IMR-90 (cell line): Measurements from ENCODE around the gene HBEGF. TPM values are rescaled to one million over a fixed set of nuclear protein-coding genes. Genes with fewer than 3 reads are reported as not detected.

ENCODE experiments used
- ATAC-seq: fragments of 200-7000 bp; cut with Tn5 transposase; 2 replicates; pipeline ENCODE4 v1.9.1; 2020; ENCODE audit warnings: low read depth, mild to moderate bottlenecking, moderate library complexity
- BruUV-seq: library from RNA; stranded (reverse); fragments of 400-500 nt; replicated peaks from 2 replicates; lab custom pipeline; 2021; lab: Mats Ljungman, UMichigan
- CTCF ChIA-PET: fragments of 300-600 bp; formaldehyde crosslinking; extraction: SDS; loops from one replicate; lab custom pipeline; 2021; ENCODE audit warnings: antibody characterized with exemption; lab: Yijun Ruan, JAX
- POLR2A ChIA-PET: fragments of 300-600 bp; sonication (Branson Sonifier 250); formaldehyde crosslinking; loops from one replicate; lab custom pipeline; 2022; ENCODE audit warnings: antibody characterized with exemption; ENCODE audit not compliant: unreplicated experiment; lab: Charles Lee
- DNase-seq: peaks from one replicate; pipeline ENCODE4 v3.0.0; 2013
- H2AFZ ChIP-seq: replicated peaks from 2 replicates; pipeline ENCODE3; 2013; ENCODE audit warnings: low read length, mild to moderate bottlenecking; ENCODE audit not compliant: poor library complexity
- H2AK5ac ChIP-seq: 2 replicates; pipeline ENCODE4 v1.6.1; 2013; ENCODE audit warnings: low read depth, low read length, inconsistent platforms
- H2AK9ac ChIP-seq: replicated peaks from 2 replicates; pipeline ENCODE3; 2013; ENCODE audit warnings: mild to moderate bottlenecking, low read depth, low read length, moderate library complexity; ENCODE audit not compliant: poor library complexity
- H2BK120ac ChIP-seq: 2 replicates; pipeline ENCODE4 v1.6.1; 2013; ENCODE audit warnings: low read depth, low read length, inconsistent platforms
- H2BK15ac ChIP-seq: 3 replicates; pipeline ENCODE4 v1.6.1; 2013; ENCODE audit warnings: low read depth, low read length, inconsistent platforms
- H2BK20ac ChIP-seq: 2 replicates; pipeline ENCODE4 v1.6.1; 2013; ENCODE audit warnings: low read depth, mild to moderate bottlenecking, inconsistent platforms, low read length, moderate library complexity
- H2BK5ac ChIP-seq: 2 replicates; pipeline ENCODE4 v1.6.1; 2013; ENCODE audit warnings: mild to moderate bottlenecking, low read depth, low read length, inconsistent platforms; ENCODE audit not compliant: poor library complexity, severe bottlenecking
- H3K14ac ChIP-seq: replicated peaks from 2 replicates; pipeline ENCODE4 v1.6.1; 2013; ENCODE audit warnings: low read depth, low read length, inconsistent platforms
- H3K18ac ChIP-seq: 2 replicates; pipeline ENCODE4 v1.6.1; 2013; ENCODE audit warnings: low read depth, low read length, control low read depth
- H3K23ac ChIP-seq: 2 replicates; pipeline ENCODE4 v1.6.1; 2013; ENCODE audit warnings: low read depth, low read length, inconsistent platforms
- H3K27ac ChIP-seq: 2 replicates; pipeline ENCODE4 v1.5.1; 2013; ENCODE audit warnings: mild to moderate bottlenecking, control low read depth, low read length; ENCODE audit not compliant: insufficient read depth
- H3K27me3 ChIP-seq: 2 replicates; pipeline ENCODE4 v1.6.1; 2013; ENCODE audit warnings: low read length; ENCODE audit not compliant: control insufficient read depth, insufficient read depth
- H3K36me3 ChIP-seq: 2 replicates; pipeline ENCODE4 v1.6.1; 2013; ENCODE audit warnings: low read length, mixed read lengths; ENCODE audit not compliant: control insufficient read depth, insufficient read depth
- H3K4ac ChIP-seq: 2 replicates; pipeline ENCODE4 v1.6.1; 2013; ENCODE audit warnings: low read depth, low read length, inconsistent platforms
- H3K4me1 ChIP-seq: 2 replicates; pipeline ENCODE4 v1.6.1; 2013; ENCODE audit warnings: low read length, mixed read lengths; ENCODE audit not compliant: control insufficient read depth, insufficient read depth
- H3K4me2 ChIP-seq: 2 replicates; pipeline ENCODE4 v1.6.1; 2013; ENCODE audit warnings: low read depth, mild to moderate bottlenecking, control low read depth, low read length, moderate library complexity
- H3K4me3 ChIP-seq: 2 replicates; pipeline ENCODE4 v1.5.1; 2013; ENCODE audit warnings: low read depth, mild to moderate bottlenecking, control low read depth, low read length, moderate library complexity; ENCODE audit not compliant: insufficient read depth
- H3K56ac ChIP-seq: 2 replicates; pipeline ENCODE4 v1.6.1; 2013; ENCODE audit warnings: low read length, inconsistent platforms; ENCODE audit not compliant: insufficient read depth; ENCODE audit errors: extremely low read depth
- H3K79me1 ChIP-seq, 2 experiments: 2 replicates each; pipeline ENCODE4 v1.6.1; 2013; ENCODE audit warnings: low read length in 2 of 2, inconsistent platforms in 1 of 2, low read depth in 1 of 2
- H3K9ac ChIP-seq: 2 replicates; pipeline ENCODE4 v1.6.1; 2013; ENCODE audit warnings: low read depth, low read length, control low read depth
- H3K9me1 ChIP-seq: 2 replicates; pipeline ENCODE4 v1.6.1; 2013; ENCODE audit warnings: low read length, inconsistent platforms; ENCODE audit not compliant: insufficient read depth
- H3K9me3 ChIP-seq: 2 replicates; pipeline ENCODE4 v1.6.1; 2013; ENCODE audit warnings: low read length; ENCODE audit not compliant: control insufficient read depth, insufficient read depth
- H4K20me1 ChIP-seq: 2 replicates; pipeline ENCODE4 v1.6.1; 2013; ENCODE audit warnings: low read length, inconsistent platforms; ENCODE audit not compliant: insufficient read depth
- H4K5ac ChIP-seq: 2 replicates; pipeline ENCODE4 v1.6.1; 2013; ENCODE audit warnings: mild to moderate bottlenecking, low read depth, low read length, control low read depth
- H4K8ac ChIP-seq, 2 experiments: 2 replicates each; pipeline ENCODE4 v1.6.1; 2013; ENCODE audit warnings: low read depth in 2 of 2, low read length in 2 of 2, control low read depth in 1 of 2, inconsistent platforms in 1 of 2
- H4K91ac ChIP-seq: 2 replicates; pipeline ENCODE4 v1.6.1; 2013; ENCODE audit warnings: low read depth, low read length, inconsistent platforms; ENCODE audit not compliant: insufficient read depth
- BHLHE40 ChIP-seq: fragments of 150-350 bp; IDR thresholded peaks from 2 replicates; pipeline ENCODE4 v1.6.1; 2016; ENCODE audit warnings: mild to moderate bottlenecking, low read depth, low read length
- CEBPB ChIP-seq: IDR thresholded peaks from 2 replicates; pipeline ENCODE4 v1.6.1; 2012; ENCODE audit warnings: low read depth, low read length, improper control_type of control experiment
- CHD1 ChIP-seq: IDR thresholded peaks from 2 replicates; pipeline ENCODE4 v1.6.1; 2012; ENCODE audit warnings: low read depth, low read length, improper control_type of control experiment
- FOS ChIP-seq: fragments of 150-350 bp; IDR thresholded peaks from 2 replicates; pipeline ENCODE4 v1.6.1; 2016; ENCODE audit warnings: low read depth, low read length
- MAFK ChIP-seq: IDR thresholded peaks from 2 replicates; pipeline ENCODE4 v1.6.1; 2012; ENCODE audit warnings: low read depth, low read length, improper control_type of control experiment
- MAZ ChIP-seq: IDR thresholded peaks from 2 replicates; pipeline ENCODE4 v1.6.1; 2012; ENCODE audit warnings: low read depth, mild to moderate bottlenecking, low read length, improper control_type of control experiment, moderate library complexity, borderline replicate concordance
- MXI1 ChIP-seq: IDR thresholded peaks from 2 replicates; pipeline ENCODE4 v1.6.1; 2012; ENCODE audit warnings: low read depth, mild to moderate bottlenecking, low read length, moderate library complexity, borderline replicate concordance
- NFE2L2 ChIP-seq: fragments of 150-350 bp; IDR thresholded peaks from 2 replicates; pipeline ENCODE4 v1.6.1; 2016; ENCODE audit warnings: low read depth, mild to moderate bottlenecking, low read length
- POLR2A ChIP-seq: IDR thresholded peaks from 2 replicates; pipeline ENCODE4 v1.6.1; 2012; ENCODE audit warnings: mild to moderate bottlenecking, low read depth, low read length
- RAD21 ChIP-seq: IDR thresholded peaks from 2 replicates; pipeline ENCODE4 v1.6.1; 2012; ENCODE audit warnings: low read length, improper control_type of control experiment
- RCOR1 ChIP-seq: IDR thresholded peaks from 2 replicates; pipeline ENCODE4 v1.6.1; 2012; ENCODE audit warnings: mild to moderate bottlenecking, low read length, improper control_type of control experiment; ENCODE audit not compliant: insufficient replicate concordance
- RFX5 ChIP-seq: IDR thresholded peaks from 2 replicates; pipeline ENCODE4 v1.8.0; 2012; ENCODE audit warnings: low read depth, mild to moderate bottlenecking, low read length, moderate library complexity
- SMC3 ChIP-seq: fragments of 150-350 bp; IDR thresholded peaks from 2 replicates; pipeline ENCODE4 v1.6.1; 2016; ENCODE audit warnings: low read depth, mild to moderate bottlenecking, antibody characterized with exemption, low read length, moderate library complexity
- WGBS, 2 experiments: methylation state at CpG; one replicate each; pipeline versions ENCODE4 v1.1.5 to v1.1.7; 2013; ENCODE audit warnings: missing lambda C conversion rate in 2 of 2; ENCODE audit not compliant: insufficient read length in 1 of 2; ENCODE audit errors: extremely low coverage in 2 of 2; 5-methylcytosine and 5-hydroxymethylcytosine counted together
- dilution Hi-C: fragments of 300-500 bp; cut with HindIII; formaldehyde crosslinking; loops from one replicate; pipeline ENCODE4 v1.14.3; 2018; ENCODE audit warnings: low sequenced_read_pairs; ENCODE audit not compliant: unreplicated experiment
- in situ Hi-C: fragments of 300-500 bp; cut with MboI; formaldehyde crosslinking; loops from 3 replicates; pipeline ENCODE4 v1.14.3; 2019; ENCODE audit warnings: low sequenced_read_pairs, inconsistent platforms, mixed read lengths
- intact Hi-C: fragments of 100-400 bp; cut with micrococcal nuclease; formaldehyde crosslinking; loops from 2 replicates; pipeline ENCODE4 v1.10.0; 2022
- polyA plus RNA-seq, 3 experiments: library from polyadenylated mRNA; depleted of rRNA; stranded (reverse); fragments of >200 nt; gene quantifications; 2 replicates each; pipeline ENCODE4 v1.2.3, GENCODE V29; 2012; ENCODE audit warnings: low replicate concordance in 1 of 3
- total RNA-seq: library from RNA; depleted of rRNA; stranded (reverse); fragments of >200 nt; gene quantifications from 2 replicates; pipeline ENCODE4 v1.2.3, GENCODE V29; 2012
- TF ChIP-seq, protein P1 (sequence below): fragments of 150-350 bp; IDR thresholded peaks from 2 replicates; pipeline ENCODE4 v1.6.1; 2016; ENCODE audit warnings: low read depth, mild to moderate bottlenecking, low read length, moderate library complexity, borderline replicate concordance
- TF ChIP-seq, protein P2 (sequence below): conservative IDR thresholded peaks from 2 replicates; pipeline ENCODE4 v1.5.1; 2012; ENCODE audit warnings: mild to moderate bottlenecking, low read depth, low read length, improper control_type of control experiment
- TF ChIP-seq, protein P3 (sequence below): fragments of 150-350 bp; IDR thresholded peaks from 2 replicates; pipeline ENCODE4 v1.6.1; 2017; ENCODE audit warnings: mild to moderate bottlenecking, antibody characterized with exemption, low read length, low read depth

Gene HBEGF
- total and polyA plus RNA-seq, 2 of the 4 experiments (the other 2 are of a cell fraction): 18.8 to 36.1 TPM

DNA sequence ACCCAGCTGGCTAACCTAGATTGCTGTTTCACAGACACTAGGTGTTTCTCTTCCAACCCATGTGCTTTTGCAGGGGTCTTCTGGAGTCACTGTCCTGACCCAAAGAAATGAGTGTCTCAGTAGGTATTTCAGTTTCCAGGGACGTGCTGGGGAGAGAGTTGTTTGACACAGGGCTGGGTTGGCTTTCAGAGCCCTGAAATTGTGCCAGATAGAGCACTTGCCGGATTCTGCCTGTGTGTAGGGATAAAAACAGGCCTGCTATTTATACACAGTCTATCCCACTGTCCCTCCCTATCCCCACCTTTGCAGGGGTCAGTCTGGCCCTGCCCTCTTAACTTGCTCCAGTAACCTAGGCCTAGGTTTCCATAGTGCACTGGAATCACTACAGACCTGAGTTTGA lies 957 bp upstream of the HBEGF start:
- DNase-seq (no peak), ATAC-seq (no peak)
- CTCF ChIA-PET: interaction anchor here (0.5 to 11.0 kb wide), 6 partner anchors 19 to 111 kb away, joined by 3 to 233 read pairs (median 5); no protein-coding TSS in a partner anchor
- H3K23ac ChIP-seq: no peak overlapping the region; the same call in 1 of the 2 replicates
- H3K79me1 ChIP-seq: peaks cover 20 to 36% of the 10 kb centered on the region in 2 experiments
- no peak overlapping the region for H4K8ac ChIP-seq
- H2BK20ac ChIP-seq: no peak overlapping the region
- no peak overlapping the region for H3K4me3 ChIP-seq
- no peak overlapping the region for H3K4me2 ChIP-seq
- WGBS, 2 experiments: no CpG with 5 or more reads among the region's 2 CpGs
- H2AFZ ChIP-seq: peak overlapping the region; percentile 18
- BruUV-seq: no TSS peak
- H2AK5ac ChIP-seq: peak overlapping the region; percentile 31
- peak overlapping the region; percentile 62 for H2AK9ac ChIP-seq
- H4K20me1 ChIP-seq: 0 out of 2 replicates have a peak, but pooled peaks cover 9% of the 10 kb centered on the region
- in situ Hi-C loops (no loop called here), intact Hi-C loops (loop anchor here (5.0 kb wide), 1 partner anchor 50 kb away; no protein-coding TSS in a partner anchor), dilution Hi-C loops (no loop called here)
- H3K56ac ChIP-seq: no peak overlapping the region
- H3K27ac ChIP-seq: no peak overlapping the region
- H2BK120ac ChIP-seq: no peak overlapping the region
- no peak overlapping the region for H2BK5ac ChIP-seq
- H3K9me3 ChIP-seq: no peaks in the 10 kb centered on the region
- H3K18ac ChIP-seq: no peak overlapping the region
- H3K9ac ChIP-seq: no peak overlapping the region
- H3K27me3 ChIP-seq: no peaks in the 10 kb centered on the region
- H4K5ac ChIP-seq: no peak overlapping the region
- TF ChIP-seq SMC3 (no peak), NFE2L2 (no peak), POLR2A (no peak), FOS (no peak), RAD21 (no peak), MXI1 (no peak), MAZ (no peak), RFX5 (no peak), RCOR1 (no peak), MAFK (no peak), BHLHE40 (no peak), CEBPB (no peak), CHD1 (no peak)
- TF ChIP-seq, protein P1, sequence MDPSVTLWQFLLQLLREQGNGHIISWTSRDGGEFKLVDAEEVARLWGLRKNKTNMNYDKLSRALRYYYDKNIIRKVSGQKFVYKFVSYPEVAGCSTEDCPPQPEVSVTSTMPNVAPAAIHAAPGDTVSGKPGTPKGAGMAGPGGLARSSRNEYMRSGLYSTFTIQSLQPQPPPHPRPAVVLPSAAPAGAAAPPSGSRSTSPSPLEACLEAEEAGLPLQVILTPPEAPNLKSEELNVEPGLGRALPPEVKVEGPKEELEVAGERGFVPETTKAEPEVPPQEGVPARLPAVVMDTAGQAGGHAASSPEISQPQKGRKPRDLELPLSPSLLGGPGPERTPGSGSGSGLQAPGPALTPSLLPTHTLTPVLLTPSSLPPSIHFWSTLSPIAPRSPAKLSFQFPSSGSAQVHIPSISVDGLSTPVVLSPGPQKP: no peak
- TF ChIP-seq, protein P2, sequence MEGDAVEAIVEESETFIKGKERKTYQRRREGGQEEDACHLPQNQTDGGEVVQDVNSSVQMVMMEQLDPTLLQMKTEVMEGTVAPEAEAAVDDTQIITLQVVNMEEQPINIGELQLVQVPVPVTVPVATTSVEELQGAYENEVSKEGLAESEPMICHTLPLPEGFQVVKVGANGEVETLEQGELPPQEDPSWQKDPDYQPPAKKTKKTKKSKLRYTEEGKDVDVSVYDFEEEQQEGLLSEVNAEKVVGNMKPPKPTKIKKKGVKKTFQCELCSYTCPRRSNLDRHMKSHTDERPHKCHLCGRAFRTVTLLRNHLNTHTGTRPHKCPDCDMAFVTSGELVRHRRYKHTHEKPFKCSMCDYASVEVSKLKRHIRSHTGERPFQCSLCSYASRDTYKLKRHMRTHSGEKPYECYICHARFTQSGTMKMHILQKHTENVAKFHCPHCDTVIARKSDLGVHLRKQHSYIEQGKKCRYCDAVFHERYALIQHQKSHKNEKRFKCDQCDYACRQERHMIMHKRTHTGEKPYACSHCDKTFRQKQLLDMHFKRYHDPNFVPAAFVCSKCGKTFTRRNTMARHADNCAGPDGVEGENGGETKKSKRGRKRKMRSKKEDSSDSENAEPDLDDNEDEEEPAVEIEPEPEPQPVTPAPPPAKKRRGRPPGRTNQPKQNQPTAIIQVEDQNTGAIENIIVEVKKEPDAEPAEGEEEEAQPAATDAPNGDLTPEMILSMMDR: no peak
- TF ChIP-seq, protein P3, sequence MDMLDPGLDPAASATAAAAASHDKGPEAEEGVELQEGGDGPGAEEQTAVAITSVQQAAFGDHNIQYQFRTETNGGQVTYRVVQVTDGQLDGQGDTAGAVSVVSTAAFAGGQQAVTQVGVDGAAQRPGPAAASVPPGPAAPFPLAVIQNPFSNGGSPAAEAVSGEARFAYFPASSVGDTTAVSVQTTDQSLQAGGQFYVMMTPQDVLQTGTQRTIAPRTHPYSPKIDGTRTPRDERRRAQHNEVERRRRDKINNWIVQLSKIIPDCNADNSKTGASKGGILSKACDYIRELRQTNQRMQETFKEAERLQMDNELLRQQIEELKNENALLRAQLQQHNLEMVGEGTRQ: no peak
- POLR2A ChIA-PET: interaction anchor here (0.9 kb wide), 1 partner anchor 20 kb away, joined by 3 read pairs; no protein-coding TSS in a partner anchor
- H3K4me1 ChIP-seq: peaks cover 11% of the 10 kb centered on the region
- no peak overlapping the region for H3K4ac ChIP-seq
- no peak overlapping the region for H4K91ac ChIP-seq
- H3K36me3 ChIP-seq: no peaks in the 10 kb centered on the region; the same call in 1 of the 2 replicates
- peaks cover 4% of the 10 kb centered on the region; the same call in 1 of the 2 replicates for H3K9me1 ChIP-seq
- no peak overlapping the region for H2BK15ac ChIP-seq
- no peak overlapping the region for H3K14ac ChIP-seq
